Muscle layer of duodenum (tissue), 2 donors: Measurements from ENCODE around the gene ADAT3.

ENCODE experiments used
- H3K27ac ChIP-seq: one replicate; pipeline ENCODE4 v1.7.0; 2013; ENCODE audit warnings: mild to moderate bottlenecking, low read length
- H3K27me3 ChIP-seq: one replicate; pipeline ENCODE4 v1.7.0; 2013; ENCODE audit warnings: low read depth, mild to moderate bottlenecking, control low read depth, low read length
- H3K36me3 ChIP-seq, 2 donors: one replicate each; pipeline ENCODE4 v1.7.0; 2013; ENCODE audit warnings: low read length in 2 of 2, control low read depth in 1 of 2, mild to moderate bottlenecking in 1 of 2; ENCODE audit not compliant: insufficient read depth in 2 of 2, control insufficient read depth in 1 of 2
- H3K4me1 ChIP-seq, 2 donors: one replicate each; pipeline ENCODE4 v1.7.0; 2013; ENCODE audit warnings: low read length in 2 of 2, mild to moderate bottlenecking in 2 of 2, control low read depth in 1 of 2, moderate library complexity in 1 of 2; ENCODE audit not compliant: insufficient read depth in 2 of 2, control insufficient read depth in 1 of 2
- H3K4me3 ChIP-seq, 2 donors: one replicate each; pipeline ENCODE4 v1.7.0; 2013; ENCODE audit warnings: low read length in 2 of 2, low read depth in 1 of 2, mild to moderate bottlenecking in 1 of 2
- H3K9me3 ChIP-seq, 2 donors: one replicate each; pipeline ENCODE4 v1.7.0; 2013; ENCODE audit warnings: low read length in 2 of 2, control low read depth in 1 of 2, mild to moderate bottlenecking in 1 of 2; ENCODE audit not compliant: control insufficient read depth in 1 of 2
- donor health status: healthy.

ADAT3 gene

GRCh38 chr19:1921326-1921725, 16.1 kb downstream of the ADAT3 start:
- no peaks in the 10 kb centered on the region for H3K9me3 ChIP-seq
- no peak overlapping the region for H3K4me3 ChIP-seq
- no peaks in the 10 kb centered on the region for H3K4me1 ChIP-seq
- peaks cover 10 to 65% of the 10 kb centered on the region in 2 donors for H3K36me3 ChIP-seq
- no peak overlapping the region for H3K27ac ChIP-seq
- H3K27me3 ChIP-seq: no peaks in the 10 kb centered on the region

DNA sequence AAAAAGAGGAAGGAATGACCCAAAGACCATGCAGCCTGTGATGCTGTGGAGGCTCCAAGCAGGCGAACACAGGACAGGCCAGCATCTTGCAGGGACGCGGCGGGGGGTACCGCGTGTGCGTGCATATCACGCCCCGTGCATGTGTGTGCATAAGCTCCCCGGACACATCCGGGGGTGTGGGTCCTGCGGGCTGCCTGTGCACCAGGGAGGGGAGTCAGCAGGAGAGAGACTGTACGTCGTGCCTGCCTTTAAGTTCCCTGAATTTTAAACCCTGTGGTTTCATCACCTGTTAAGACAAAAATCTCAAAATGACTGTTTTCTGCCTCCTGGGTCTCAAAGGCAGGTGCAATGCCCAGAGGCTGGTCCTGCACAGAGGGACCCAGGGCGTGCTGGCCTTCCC, 16.6 kb downstream of the ADAT3 start:
- H3K27me3 ChIP-seq: no peaks in the 10 kb centered on the region
- H3K36me3 ChIP-seq: peaks cover 10 to 61% of the 10 kb centered on the region in 2 donors
- H3K4me3 ChIP-seq: no peak overlapping the region
- no peak overlapping the region for H3K27ac ChIP-seq
- no peaks in the 10 kb centered on the region for H3K9me3 ChIP-seq
- no peaks in the 10 kb centered on the region for H3K4me1 ChIP-seq

- Histone ChIP-seq H3K36me3 (peaks cover 10 to 57% of the 10 kb centered on the region in 2 donors), H3K4me3 (no peak overlapping the region), H3K9me3 (no peaks in the 10 kb centered on the region), H3K4me1 (no peaks in the 10 kb centered on the region), H3K27ac (no peak overlapping the region), H3K27me3 (no peaks in the 10 kb centered on the region)
Measured at GRCh38 chr19:1922803-1923202, 17.6 kb downstream of the ADAT3 start.

DNA sequence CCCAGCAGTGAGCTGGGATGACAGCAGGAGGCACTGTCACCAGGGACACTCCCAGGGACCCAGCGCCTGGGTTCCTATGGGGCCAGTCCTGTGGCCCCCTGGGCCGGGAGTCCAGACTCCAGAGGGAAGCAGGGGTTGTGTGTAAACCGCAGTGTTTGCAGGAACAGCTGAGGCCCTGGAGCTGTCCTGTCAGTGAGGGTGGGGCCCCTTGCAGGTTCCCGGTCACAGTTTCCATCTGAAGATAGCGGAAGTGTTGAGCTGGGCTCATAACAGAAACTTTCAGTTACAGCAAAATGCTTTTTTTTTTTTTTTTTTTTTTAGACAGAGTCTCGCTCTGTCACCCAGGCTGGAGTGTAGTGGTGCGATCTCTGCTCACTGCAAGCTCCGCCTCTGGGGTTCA, 18.1 kb downstream of the ADAT3 start:
- H3K27me3 ChIP-seq: no peaks in the 10 kb centered on the region
- H3K27ac ChIP-seq: no peak overlapping the region
- H3K36me3 ChIP-seq: peaks cover 10 to 51% of the 10 kb centered on the region in 2 donors
- H3K4me3 ChIP-seq: no peak overlapping the region
- no peaks in the 10 kb centered on the region for H3K9me3 ChIP-seq
- H3K4me1 ChIP-seq: no peaks in the 10 kb centered on the region

DNA sequence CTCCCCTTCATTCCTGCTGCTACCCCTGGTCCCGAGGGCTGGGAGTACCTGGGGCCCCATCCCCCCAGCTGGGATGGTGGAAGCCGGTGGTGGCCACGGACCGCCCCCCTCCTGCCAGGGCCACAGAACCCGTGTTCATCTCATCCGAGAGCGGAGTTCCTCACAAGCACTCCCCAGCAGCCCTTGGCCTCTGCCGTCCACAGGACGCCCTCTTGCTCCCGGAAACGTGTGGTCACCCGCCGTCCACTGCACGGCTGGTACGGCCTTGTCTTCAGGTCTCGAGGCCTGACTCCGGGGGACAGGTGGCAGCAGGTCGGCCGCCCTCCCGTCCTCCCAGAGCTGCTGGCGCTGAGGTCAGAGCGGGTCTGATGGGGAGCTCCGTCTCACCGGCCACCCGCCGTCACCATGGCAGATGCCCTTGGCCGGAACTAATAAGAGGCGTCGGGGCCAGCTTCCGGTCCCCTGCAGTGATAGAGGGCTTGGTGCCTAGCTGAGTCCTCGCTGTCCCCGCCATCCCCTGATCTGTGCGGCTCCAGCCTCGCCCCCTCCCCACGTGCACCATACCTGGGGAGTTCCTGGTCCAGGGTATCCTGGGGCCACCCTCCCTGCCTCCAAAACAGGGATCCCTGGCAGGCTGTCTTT, 19.2 kb downstream of the ADAT3 start:
- no peak overlapping the region for H3K27ac ChIP-seq
- H3K36me3 ChIP-seq: peaks cover 10 to 41% of the 10 kb centered on the region in 2 donors
- no peak overlapping the region for H3K4me3 ChIP-seq
- peaks cover 0 to 1% of the 10 kb centered on the region in 2 donors for H3K4me1 ChIP-seq
- H3K9me3 ChIP-seq: no peaks in the 10 kb centered on the region
- H3K27me3 ChIP-seq: no peaks in the 10 kb centered on the region

DNA sequence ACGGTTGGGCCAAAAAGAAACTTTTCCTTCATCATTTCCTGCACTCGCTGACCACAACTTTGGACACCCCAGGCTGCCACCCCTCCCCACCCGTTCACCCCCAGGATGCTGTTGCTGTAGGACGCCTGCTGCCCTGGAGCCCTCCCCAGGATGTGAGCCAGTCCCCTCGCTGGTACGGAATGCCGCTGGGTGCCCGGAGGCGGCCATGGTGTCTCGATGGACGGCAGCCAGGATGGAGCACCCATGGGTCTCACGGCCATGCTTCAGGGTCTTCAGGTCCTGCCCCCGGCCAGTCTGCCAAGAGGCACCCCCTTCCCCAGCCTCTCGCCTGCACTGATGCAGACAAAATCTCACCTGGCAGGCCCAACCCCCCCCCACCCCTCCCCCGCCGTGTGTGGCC, 20.3 kb downstream of the ADAT3 start:
- Histone ChIP-seq H3K9me3 (no peaks in the 10 kb centered on the region), H3K4me3 (no peak overlapping the region), H3K27ac (no peak overlapping the region), H3K27me3 (no peaks in the 10 kb centered on the region), H3K4me1 (peaks cover 0 to 9% of the 10 kb centered on the region in 2 donors), H3K36me3 (peaks cover 3 to 31% of the 10 kb centered on the region in 2 donors)

- Histone ChIP-seq H3K9me3 (no peaks in the 10 kb centered on the region), H3K27me3 (no peaks in the 10 kb centered on the region), H3K4me1 (peaks cover 0 to 9% of the 10 kb centered on the region in 2 donors), H3K4me3 (peak overlapping the region; percentile 27 to 51), H3K27ac (no peak overlapping the region), H3K36me3 (peaks cover 0 to 7% of the 10 kb centered on the region in 2 donors)
Measured at GRCh38 chr19:1929021-1929742, 24.0 kb downstream of the ADAT3 start.

- Histone ChIP-seq H3K27me3 (no peaks in the 10 kb centered on the region), H3K27ac (no peak overlapping the region), H3K36me3 (no peaks in the 10 kb centered on the region), H3K9me3 (no peaks in the 10 kb centered on the region), H3K4me3 (no peak overlapping the region), H3K4me1 (peaks cover 0 to 9% of the 10 kb centered on the region in 2 donors)
Measured at GRCh38 chr19:1931445-1931844, 26.2 kb downstream of the ADAT3 start.

GRCh38 chr19:1932395-1932794, 27.2 kb downstream of the ADAT3 start:
- Histone ChIP-seq H3K4me1 (peaks cover 0 to 9% of the 10 kb centered on the region in 2 donors), H3K36me3 (no peaks in the 10 kb centered on the region), H3K27ac (no peak overlapping the region), H3K27me3 (no peaks in the 10 kb centered on the region), H3K4me3 (no peak overlapping the region), H3K9me3 (no peaks in the 10 kb centered on the region)

DNA sequence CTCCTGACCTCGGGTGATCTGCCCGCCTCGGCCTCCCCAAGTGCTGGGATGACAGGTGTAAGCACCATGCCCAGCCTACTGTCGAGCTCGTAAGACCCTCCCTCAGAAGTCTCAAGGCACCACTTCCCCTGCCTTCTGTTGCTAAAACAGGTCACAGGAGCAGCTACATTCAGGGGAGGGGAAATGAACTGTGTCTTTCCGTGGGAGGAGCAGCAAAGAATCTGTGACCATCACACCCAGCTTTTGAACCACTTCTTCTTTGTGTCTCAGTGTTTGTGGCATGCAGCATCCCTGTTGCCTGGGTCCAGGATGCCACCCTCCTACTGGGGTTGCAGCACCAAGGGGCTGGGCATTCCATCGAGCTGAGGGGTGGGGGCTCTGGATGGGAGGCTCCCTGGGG, 28.0 kb downstream of the ADAT3 start:
- Histone ChIP-seq H3K36me3 (no peaks in the 10 kb centered on the region), H3K4me1 (peaks cover 0 to 9% of the 10 kb centered on the region in 2 donors)

GRCh38 chr19:1933942-1934341, 28.7 kb downstream of the ADAT3 start:
- Histone ChIP-seq H3K9me3 (no peaks in the 10 kb centered on the region), H3K4me3 (no peak overlapping the region), H3K4me1 (peaks cover 0 to 9% of the 10 kb centered on the region in 2 donors), H3K27me3 (no peaks in the 10 kb centered on the region), H3K36me3 (no peaks in the 10 kb centered on the region), H3K27ac (no peak overlapping the region)

More for the DNA sequence above, 28.0 kb downstream of the ADAT3 start:
- Histone ChIP-seq H3K27ac (no peak overlapping the region), H3K4me3 (no peak overlapping the region), H3K27me3 (no peaks in the 10 kb centered on the region), H3K9me3 (no peaks in the 10 kb centered on the region)
